K562 (cell line): ENCODE data around the gene KRTAP10-12. TPM values are rescaled to one million over a fixed set of nuclear protein-coding genes. Genes with fewer than 3 reads are reported as not detected.

Experiments
- ATAC-seq: fragments of 200-7000 bp; cut with Tn5 transposase; 3 replicates; pipeline ENCODE4 v1.9.1; 2020; ENCODE audit warnings: moderate library complexity
- BruUV-seq: library from RNA; stranded (reverse); fragments of 400-500 nt; replicated peaks from 2 replicates; lab custom pipeline; 2021; lab: Mats Ljungman, UMichigan
- CTCF ChIA-PET: fragments of 300-600 bp; formaldehyde crosslinking; extraction: SDS; loops from one replicate; lab custom pipeline; 2021; ENCODE audit warnings: low intra/inter-chr PET ratio; lab: Yijun Ruan, JAX
- POLR2A ChIA-PET: fragments of 300-600, 350-650 bp; sonication (Branson Sonifier 250); formaldehyde crosslinking; extraction: SDS; loops from one replicate; lab custom pipeline; 2021; ENCODE audit warnings: antibody characterized with exemption, inconsistent platforms; lab: Yijun Ruan, JAX
- DNase-seq, 4 experiments: peaks; one replicate each; pipeline versions ENCODE4 v3.0.0 to v3.0.0-alpha.2; 2011 to 2018; ENCODE audit warnings: low spot score in 3 of 4, mixed read lengths in 3 of 4; ENCODE audit errors: extremely low read depth in 1 of 4
- FAIRE-seq: peaks from 2 replicates; lab custom pipeline; 2011; peaks lifted over from hg19 to GRCh38; lab: Jason Lieb, UNC
- H2AFZ ChIP-seq: 2 replicates; pipeline ENCODE4 v1.6.0; 2011; ENCODE audit warnings: low read depth, low read length, control low read depth, inconsistent platforms
- H3K27ac ChIP-seq: fragments of 200-600 bp; 3 replicates; pipeline ENCODE4 v1.8.0; 2011; ENCODE audit warnings: low read depth, mild to moderate bottlenecking, control low read depth, inconsistent platforms, low read length, moderate library complexity, mixed read lengths; ENCODE audit errors: extremely low read depth
- H3K27me3 ChIP-seq, 2 experiments: fragments of 300-600 bp in 1 of 2; 2 replicates in 1 of 2; 3 replicates in 1 of 2; pipeline versions ENCODE4 v1.6.0 to v1.8.0; 2011; ENCODE audit warnings: inconsistent platforms in 2 of 2, low read length in 2 of 2, mild to moderate bottlenecking in 1 of 2, mixed read lengths in 1 of 2, moderate library complexity in 1 of 2; ENCODE audit not compliant: control insufficient read depth in 2 of 2, insufficient read depth in 2 of 2
- H3K36me3 ChIP-seq: fragments of 300-600 bp; 3 replicates; pipeline ENCODE4 v1.8.0; 2011; ENCODE audit warnings: mild to moderate bottlenecking, low read length, inconsistent platforms; ENCODE audit not compliant: control insufficient read depth, insufficient read depth
- H3K4me1 ChIP-seq, 2 experiments: fragments of 200-600 bp in 1 of 2; replicated peaks in 1 of 2; 2 replicates in 1 of 2; 3 replicates in 1 of 2; pipeline versions ENCODE4 v1.5.1 to v1.8.0; 2011; ENCODE audit warnings: inconsistent platforms in 2 of 2, low read length in 2 of 2, mild to moderate bottlenecking in 1 of 2, mixed read lengths in 1 of 2, moderate library complexity in 1 of 2; ENCODE audit not compliant: control insufficient read depth in 2 of 2, insufficient read depth in 2 of 2
- H3K4me2 ChIP-seq: 2 replicates; pipeline ENCODE4 v1.6.1; 2011; ENCODE audit warnings: low read length, control low read depth, inconsistent platforms, mixed read lengths; ENCODE audit not compliant: insufficient read depth
- H3K4me3 ChIP-seq: fragments of 200-600 bp; sonication (generic), shearing (Covaris generic); 2 replicates; pipeline ENCODE4 v1.5.1; 2016; ENCODE audit warnings: control low read depth, inconsistent platforms
- H3K79me2 ChIP-seq: fragments of 200-600 bp; 3 replicates; pipeline ENCODE4 v1.8.0; 2011; ENCODE audit warnings: low read length, inconsistent platforms; ENCODE audit not compliant: control insufficient read depth, insufficient read depth
- H3K9ac ChIP-seq, 2 experiments: 2 replicates each; pipeline versions ENCODE4 v1.6.0 to v1.6.1; 2011; ENCODE audit warnings: low read depth in 2 of 2, low read length in 2 of 2, control low read depth in 1 of 2, inconsistent platforms in 1 of 2, mild to moderate bottlenecking in 1 of 2, mixed read lengths in 1 of 2; ENCODE audit not compliant: insufficient read depth in 1 of 2
- H3K9me1 ChIP-seq: one replicate; pipeline ENCODE4 v1.6.0; 2011; ENCODE audit warnings: inconsistent platforms, mild to moderate bottlenecking, low read length, moderate library complexity; ENCODE audit not compliant: control insufficient read depth, insufficient read depth
- H3K9me3 ChIP-seq: replicated peaks from 2 replicates; pipeline ENCODE4 v1.5.1; 2011; ENCODE audit warnings: low read depth, low read length, inconsistent platforms; ENCODE audit not compliant: control insufficient read depth, insufficient read depth
- H4K20me1 ChIP-seq: replicated peaks from 2 replicates; pipeline ENCODE4 v1.6.1; 2011; ENCODE audit warnings: low read length, inconsistent platforms, mixed read lengths; ENCODE audit not compliant: control insufficient read depth, insufficient read depth
- CHD1 ChIP-seq: fragments of 200-600 bp; sonication (generic); IDR thresholded peaks from one replicate; pipeline ENCODE4 v1.6.1; 2012; ENCODE audit warnings: mild to moderate bottlenecking, moderate library complexity, low read length, inconsistent platforms
- EP400 ChIP-seq: fragments of 450-650 bp; IDR thresholded peaks from 2 replicates; pipeline ENCODE4 v1.6.1; 2017; ENCODE audit warnings: antibody characterized with exemption, mild to moderate bottlenecking, moderate library complexity
- ETV5 ChIP-seq: sonication (generic); formaldehyde crosslinking; IDR thresholded peaks from 2 replicates; pipeline ENCODE4 v1.4.0; 2020; ENCODE audit warnings: low read depth, mild to moderate bottlenecking, missing genetic modification reagents
- KDM2B ChIP-seq: fragments of 250-450 bp; sonication (Bioruptor Pico); IDR thresholded peaks from 2 replicates; pipeline ENCODE4 v1.8.0; 2021; ENCODE audit warnings: mild to moderate bottlenecking, moderate library complexity
- NR3C1 ChIP-seq: sonication (generic); formaldehyde crosslinking; IDR thresholded peaks from 2 replicates; pipeline ENCODE4 v1.8.1; 2022; ENCODE audit warnings: missing genetic modification reagents
- YY1 ChIP-seq, 3 experiments: IDR thresholded peaks; 2 replicates each; pipeline ENCODE4 v1.6.1; 2011; ENCODE audit warnings: low read length in 2 of 3, mild to moderate bottlenecking in 2 of 3, moderate library complexity in 2 of 3, borderline replicate concordance in 1 of 3, control low read depth in 1 of 3, low read depth in 1 of 3; ENCODE audit not compliant: insufficient read depth in 3 of 3, insufficient replicate concordance in 2 of 3, control insufficient read depth in 1 of 3, insufficient read length in 1 of 3; ENCODE audit errors: extremely low read depth in 1 of 3
- ZNF583 ChIP-seq: fragments of 250-450 bp; sonication (Bioruptor Pico); IDR thresholded peaks from 2 replicates; pipeline ENCODE4 v1.4.0; 2020
- ZNF584 ChIP-seq: fragments of 200-800 bp; sonication (Bioruptor generic); IDR thresholded peaks from 2 replicates; pipeline ENCODE4 v1.6.1; 2016; ENCODE audit warnings: low read depth, mild to moderate bottlenecking, missing genetic modification characterization, missing compliant biosample characterization
- WGBS: fragments of 100-300 bp; shearing (Covaris generic); methylation state at CpG from one replicate; pipeline ENCODE4 v1.1.6; 2016; ENCODE audit warnings: low coverage, mixed read lengths; ENCODE audit not compliant: insufficient coverage; ENCODE audit errors: missing lambda C conversion rate; 5-methylcytosine and 5-hydroxymethylcytosine counted together
- in situ Hi-C: fragments of 300-500 bp; cut with MboI; formaldehyde crosslinking; loops from 4 replicates; pipeline ENCODE4 v1.15.0; 2018; ENCODE audit warnings: inconsistent platforms, mixed read lengths
- intact Hi-C: fragments of 100-400 bp; cut with micrococcal nuclease; formaldehyde crosslinking; loops from 2 replicates; pipeline ENCODE4 v1.14.2; 2022
- polyA plus RNA-seq, 8 experiments: library from polyadenylated mRNA; depleted of rRNA in 4 of 8; stranded (reverse) in 5 of 8; unstranded in 3 of 8; fragments of >200 nt; fragmentation: Nextera tagmentation in 2 of 8; fragmentation: Illumina TruSeq in 1 of 8; extraction: Ambion mirVana in 2 of 8; extraction: Trizol in 1 of 8; gene quantifications; 2 replicates each; pipeline versions ENCODE4 v1.2.1 to v1.2.3, GENCODE V29; 2011 to 2014; ENCODE audit warnings: inconsistent platforms in 1 of 8, missing spikeins in 1 of 8
- total RNA-seq, 7 experiments: library from RNA; depleted of rRNA in 6 of 7; stranded (reverse); fragments of >200 nt in 6 of 7; fragmentation: Illumina TruSeq in 2 of 7; extraction: Trizol in 2 of 7; gene quantifications; 2 replicates each; pipeline versions ENCODE4 v1.2.1 to v1.2.3, GENCODE V29; 2011 to 2021; ENCODE audit warnings: low replicate concordance in 1 of 7
- TF ChIP-seq, protein P1 (sequence below): IDR thresholded peaks from 3 replicates; pipeline ENCODE4 v1.6.1; 2011; ENCODE audit warnings: borderline replicate concordance, mild to moderate bottlenecking, moderate library complexity; ENCODE audit not compliant: insufficient read length; ENCODE audit errors: extremely low read depth
- TF ChIP-seq, protein P2 (sequence below): fragments of 450-650 bp; IDR thresholded peaks from 2 replicates; pipeline ENCODE4 v1.6.1; 2017; ENCODE audit warnings: antibody characterized with exemption, mild to moderate bottlenecking
- TF ChIP-seq, protein P3 (sequence below): fragments of 250-450 bp; sonication (Bioruptor Pico); IDR thresholded peaks from 2 replicates; pipeline ENCODE4 v1.8.0; 2022; ENCODE audit warnings: inconsistent platforms
- TF ChIP-seq, protein P4 (sequence below): sonication (generic); formaldehyde crosslinking; IDR thresholded peaks from 2 replicates; pipeline ENCODE4 v1.9.0; 2022; ENCODE audit warnings: mild to moderate bottlenecking, missing genetic modification reagents

Gene KRTAP10-12
- total and polyA plus RNA-seq, 9 of the 15 experiments (the other 6 are each of a cell fraction or from before 2014, with no cell fraction given), result not detected

DNA sequence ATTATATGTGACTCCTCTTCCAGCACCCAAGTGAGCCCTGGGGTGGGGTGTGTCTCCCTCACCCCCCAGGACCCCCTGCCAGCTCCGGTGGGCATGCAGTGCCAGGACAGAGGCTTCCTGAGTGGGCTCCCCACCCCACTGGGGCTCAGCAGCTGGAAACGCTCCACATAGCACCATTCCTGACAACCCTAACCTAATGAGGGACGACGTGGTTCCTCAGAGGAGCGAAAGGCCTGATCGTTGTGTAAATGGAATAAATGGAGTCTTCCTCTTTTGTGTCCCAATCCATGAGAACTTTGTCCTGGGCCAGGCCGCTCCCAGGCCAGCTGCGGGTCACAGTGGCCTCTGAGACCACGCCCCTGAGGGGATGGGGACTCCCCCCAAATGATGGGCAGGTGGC lies 16.2 kb downstream of the KRTAP10-12 start:
- no peak overlapping the region for H3K9ac ChIP-seq
- intact Hi-C loops, result no loop called here
- no peak for TF ChIP-seq EP400
- TF ChIP-seq, protein P1, sequence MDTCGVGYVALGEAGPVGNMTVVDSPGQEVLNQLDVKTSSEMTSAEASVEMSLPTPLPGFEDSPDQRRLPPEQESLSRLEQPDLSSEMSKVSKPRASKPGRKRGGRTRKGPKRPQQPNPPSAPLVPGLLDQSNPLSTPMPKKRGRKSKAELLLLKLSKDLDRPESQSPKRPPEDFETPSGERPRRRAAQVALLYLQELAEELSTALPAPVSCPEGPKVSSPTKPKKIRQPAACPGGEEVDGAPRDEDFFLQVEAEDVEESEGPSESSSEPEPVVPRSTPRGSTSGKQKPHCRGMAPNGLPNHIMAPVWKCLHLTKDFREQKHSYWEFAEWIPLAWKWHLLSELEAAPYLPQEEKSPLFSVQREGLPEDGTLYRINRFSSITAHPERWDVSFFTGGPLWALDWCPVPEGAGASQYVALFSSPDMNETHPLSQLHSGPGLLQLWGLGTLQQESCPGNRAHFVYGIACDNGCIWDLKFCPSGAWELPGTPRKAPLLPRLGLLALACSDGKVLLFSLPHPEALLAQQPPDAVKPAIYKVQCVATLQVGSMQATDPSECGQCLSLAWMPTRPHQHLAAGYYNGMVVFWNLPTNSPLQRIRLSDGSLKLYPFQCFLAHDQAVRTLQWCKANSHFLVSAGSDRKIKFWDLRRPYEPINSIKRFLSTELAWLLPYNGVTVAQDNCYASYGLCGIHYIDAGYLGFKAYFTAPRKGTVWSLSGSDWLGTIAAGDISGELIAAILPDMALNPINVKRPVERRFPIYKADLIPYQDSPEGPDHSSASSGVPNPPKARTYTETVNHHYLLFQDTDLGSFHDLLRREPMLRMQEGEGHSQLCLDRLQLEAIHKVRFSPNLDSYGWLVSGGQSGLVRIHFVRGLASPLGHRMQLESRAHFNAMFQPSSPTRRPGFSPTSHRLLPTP, result no peak
- TF ChIP-seq, protein P2, sequence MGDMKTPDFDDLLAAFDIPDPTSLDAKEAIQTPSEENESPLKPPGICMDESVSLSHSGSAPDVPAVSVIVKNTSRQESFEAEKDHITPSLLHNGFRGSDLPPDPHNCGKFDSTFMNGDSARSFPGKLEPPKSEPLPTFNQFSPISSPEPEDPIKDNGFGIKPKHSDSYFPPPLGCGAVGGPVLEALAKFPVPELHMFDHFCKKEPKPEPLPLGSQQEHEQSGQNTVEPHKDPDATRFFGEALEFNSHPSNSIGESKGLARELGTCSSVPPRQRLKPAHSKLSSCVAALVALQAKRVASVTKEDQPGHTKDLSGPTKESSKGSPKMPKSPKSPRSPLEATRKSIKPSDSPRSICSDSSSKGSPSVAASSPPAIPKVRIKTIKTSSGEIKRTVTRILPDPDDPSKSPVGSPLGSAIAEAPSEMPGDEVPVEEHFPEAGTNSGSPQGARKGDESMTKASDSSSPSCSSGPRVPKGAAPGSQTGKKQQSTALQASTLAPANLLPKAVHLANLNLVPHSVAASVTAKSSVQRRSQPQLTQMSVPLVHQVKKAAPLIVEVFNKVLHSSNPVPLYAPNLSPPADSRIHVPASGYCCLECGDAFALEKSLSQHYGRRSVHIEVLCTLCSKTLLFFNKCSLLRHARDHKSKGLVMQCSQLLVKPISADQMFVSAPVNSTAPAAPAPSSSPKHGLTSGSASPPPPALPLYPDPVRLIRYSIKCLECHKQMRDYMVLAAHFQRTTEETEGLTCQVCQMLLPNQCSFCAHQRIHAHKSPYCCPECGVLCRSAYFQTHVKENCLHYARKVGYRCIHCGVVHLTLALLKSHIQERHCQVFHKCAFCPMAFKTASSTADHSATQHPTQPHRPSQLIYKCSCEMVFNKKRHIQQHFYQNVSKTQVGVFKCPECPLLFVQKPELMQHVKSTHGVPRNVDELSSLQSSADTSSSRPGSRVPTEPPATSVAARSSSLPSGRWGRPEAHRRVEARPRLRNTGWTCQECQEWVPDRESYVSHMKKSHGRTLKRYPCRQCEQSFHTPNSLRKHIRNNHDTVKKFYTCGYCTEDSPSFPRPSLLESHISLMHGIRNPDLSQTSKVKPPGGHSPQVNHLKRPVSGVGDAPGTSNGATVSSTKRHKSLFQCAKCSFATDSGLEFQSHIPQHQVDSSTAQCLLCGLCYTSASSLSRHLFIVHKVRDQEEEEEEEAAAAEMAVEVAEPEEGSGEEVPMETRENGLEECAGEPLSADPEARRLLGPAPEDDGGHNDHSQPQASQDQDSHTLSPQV, result no peak
- no peak for TF ChIP-seq ZNF584 (CRISPR knock-in tag)
- no peak for TF ChIP-seq ETV5 (CRISPR knock-in tag)
- TF ChIP-seq CHD1, result no peak
- TF ChIP-seq, protein P3, sequence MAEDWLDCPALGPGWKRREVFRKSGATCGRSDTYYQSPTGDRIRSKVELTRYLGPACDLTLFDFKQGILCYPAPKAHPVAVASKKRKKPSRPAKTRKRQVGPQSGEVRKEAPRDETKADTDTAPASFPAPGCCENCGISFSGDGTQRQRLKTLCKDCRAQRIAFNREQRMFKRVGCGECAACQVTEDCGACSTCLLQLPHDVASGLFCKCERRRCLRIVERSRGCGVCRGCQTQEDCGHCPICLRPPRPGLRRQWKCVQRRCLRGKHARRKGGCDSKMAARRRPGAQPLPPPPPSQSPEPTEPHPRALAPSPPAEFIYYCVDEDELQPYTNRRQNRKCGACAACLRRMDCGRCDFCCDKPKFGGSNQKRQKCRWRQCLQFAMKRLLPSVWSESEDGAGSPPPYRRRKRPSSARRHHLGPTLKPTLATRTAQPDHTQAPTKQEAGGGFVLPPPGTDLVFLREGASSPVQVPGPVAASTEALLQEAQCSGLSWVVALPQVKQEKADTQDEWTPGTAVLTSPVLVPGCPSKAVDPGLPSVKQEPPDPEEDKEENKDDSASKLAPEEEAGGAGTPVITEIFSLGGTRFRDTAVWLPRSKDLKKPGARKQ (CRISPR knock-in tag), result no peak
- TF ChIP-seq, protein P4, sequence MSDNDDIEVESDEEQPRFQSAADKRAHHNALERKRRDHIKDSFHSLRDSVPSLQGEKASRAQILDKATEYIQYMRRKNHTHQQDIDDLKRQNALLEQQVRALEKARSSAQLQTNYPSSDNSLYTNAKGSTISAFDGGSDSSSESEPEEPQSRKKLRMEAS (CRISPR knock-in tag), result no peak
- TF ChIP-seq ZNF583 (CRISPR knock-in tag), result no peak
- TF ChIP-seq NR3C1 (CRISPR knock-in tag), result no peak
- no peak for TF ChIP-seq YY1 (IDR thresholded peaks at IDR 0.05; ENCODE audit: borderline replicate concordance in 1 of 3, control insufficient read depth in 1 of 3, extremely low read depth in 1 of 3, insufficient read depth in 3 of 3, insufficient read length in 1 of 3, insufficient replicate concordance in 2 of 3, low read depth in 1 of 3, low read length in 2 of 3)
- no peak for TF ChIP-seq KDM2B
- DNase-seq (no peak), ATAC-seq (no peak), FAIRE-seq (no peak)
- BruUV-seq, result no TSS peak
- peaks cover 46 to 61% of the 10 kb centered on the region in 2 experiments; a peak in 4 of 5 replicates for H3K27me3 ChIP-seq
- H3K9me3 ChIP-seq, result no peaks in the 10 kb centered on the region
- H3K4me1 ChIP-seq, result peaks cover 0 to 12% of the 10 kb centered on the region in 2 experiments; a peak in 1 of 5 replicates
- H3K36me3 ChIP-seq, result no peaks in the 10 kb centered on the region
- ChIA-PET CTCF (no interaction called here), POLR2A (interaction anchor here (1.0 kb wide), 1 partner anchor 12 kb away, joined by 3 read pairs; no protein-coding TSS in a partner anchor)
- H3K4me2 ChIP-seq, result no peak overlapping the region
- H3K4me3 ChIP-seq, result no peak overlapping the region
- in situ Hi-C loops, result no loop called here
- no peak overlapping the region for H2AFZ ChIP-seq
- H3K27ac ChIP-seq, result no peak overlapping the region
- H3K9me1 ChIP-seq, result no peaks in the 10 kb centered on the region
- 1% methylated on average over 9 of the region's 9 CpGs for WGBS
- no peaks in the 10 kb centered on the region for H3K79me2 ChIP-seq
- H4K20me1 ChIP-seq, result peaks cover 8% of the 10 kb centered on the region; the same call in 1 of the 2 replicates
